SJCRH30 (cell line): ENCODE measurements around the gene INPP5B. TPM values are rescaled to one million over a fixed set of nuclear protein-coding genes. Genes with fewer than 3 reads are reported as not detected.

Experiments
- DNase-seq, 2 experiments: peaks; one replicate each; pipeline ENCODE4 v3.0.0-alpha.2; 2015 to 2020
- H3K27ac ChIP-seq: fragments of 250-450 bp; sonication (Bioruptor Pico); 2 replicates; pipeline ENCODE4 v1.5.1; 2020; ENCODE audit warnings: mild to moderate bottlenecking, moderate library complexity
- H3K27me3 ChIP-seq: fragments of 250-450 bp; sonication (Bioruptor Pico); 2 replicates; pipeline ENCODE4 v1.5.1; 2020; ENCODE audit warnings: mild to moderate bottlenecking, moderate library complexity
- H3K36me3 ChIP-seq: fragments of 250-450 bp; sonication (Bioruptor Pico); 2 replicates; pipeline ENCODE4 v1.5.1; 2020; ENCODE audit warnings: mild to moderate bottlenecking, moderate library complexity
- H3K4me1 ChIP-seq: fragments of 250-450 bp; sonication (Bioruptor Pico); 2 replicates; pipeline ENCODE4 v1.5.1; 2020; ENCODE audit warnings: mild to moderate bottlenecking, moderate library complexity
- H3K4me3 ChIP-seq: fragments of 250-450 bp; sonication (Bioruptor Pico); 2 replicates; pipeline ENCODE4 v1.5.1; 2020; ENCODE audit warnings: mild to moderate bottlenecking, moderate library complexity
- H3K9me3 ChIP-seq: fragments of 250-450 bp; sonication (Bioruptor Pico); replicated peaks from 2 replicates; pipeline ENCODE4 v1.5.1; 2020; ENCODE audit warnings: mild to moderate bottlenecking, moderate library complexity
- total RNA-seq: library from RNA; depleted of rRNA; stranded (reverse); fragments of >200 nt; shearing (Covaris generic); gene quantifications from 2 replicates; pipeline ENCODE4 v1.2.3, GENCODE V29; 2014

Gene INPP5B
- total RNA-seq, 1 experiment from 2014 or later, result 21.1 TPM

DNA sequence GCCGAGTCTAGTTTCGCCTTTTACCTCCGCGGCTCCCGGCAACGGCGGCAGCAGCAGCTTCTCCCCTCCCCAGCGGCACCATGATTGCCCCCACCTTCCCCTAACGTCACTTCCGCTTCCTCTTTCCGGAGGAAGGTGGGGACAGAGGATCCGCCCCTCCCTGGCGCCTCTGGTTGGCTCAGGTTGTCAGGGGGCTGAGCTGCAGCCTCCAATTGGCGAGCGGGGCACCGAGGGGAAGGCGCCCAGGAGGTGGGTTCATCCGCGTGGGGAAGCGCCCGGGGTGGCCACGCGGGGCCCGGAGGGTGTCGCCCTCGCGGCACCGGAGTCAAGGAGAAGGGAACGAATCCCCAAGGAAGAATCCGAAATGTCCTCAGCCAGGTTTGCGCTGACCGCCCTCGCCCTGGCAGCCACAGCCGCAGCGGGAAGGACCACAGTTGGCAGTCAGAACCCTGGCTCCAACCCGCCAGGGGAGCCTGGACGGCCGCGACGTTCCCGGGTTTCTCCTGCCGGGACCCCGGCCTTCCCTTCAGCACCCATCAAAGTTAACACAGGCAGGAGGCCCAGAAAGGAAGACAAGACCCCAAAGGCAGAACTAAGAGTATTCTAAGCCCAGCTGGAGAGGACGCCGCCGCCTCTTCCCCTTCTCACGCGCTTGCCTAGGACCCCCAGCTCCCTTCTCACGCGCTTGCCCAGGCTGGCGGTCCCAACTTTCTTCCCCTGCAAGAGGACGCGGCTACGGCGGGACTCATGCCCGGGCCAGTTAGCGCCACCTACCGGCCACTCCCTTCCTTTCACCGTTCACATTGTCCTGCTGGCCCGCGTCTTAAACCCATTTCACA is 87.1 kb downstream of the INPP5B start, which contains the start of gene MTF1:
Gene MTF1, minus strand, starts transcription at position 86 of the 839 bp plus-strand sequence. CDS start 1,934 bp downstream, outside the sequence.
- H3K27me3 ChIP-seq, result no peaks in the 10 kb centered on the region
- no peaks in the 10 kb centered on the region for H3K9me3 ChIP-seq
- peak within 1 kb of the TSS; percentile 85 for H3K4me3 ChIP-seq
- no peaks in the 10 kb centered on the region; the same call in none of the 2 replicates for H3K4me1 ChIP-seq
- peaks cover 31% of the 10 kb centered on the region for H3K36me3 ChIP-seq
- peak; percentile 98 to 99 for DNase-seq
- peak within 1 kb of the TSS; percentile 69 for H3K27ac ChIP-seq

DNA sequence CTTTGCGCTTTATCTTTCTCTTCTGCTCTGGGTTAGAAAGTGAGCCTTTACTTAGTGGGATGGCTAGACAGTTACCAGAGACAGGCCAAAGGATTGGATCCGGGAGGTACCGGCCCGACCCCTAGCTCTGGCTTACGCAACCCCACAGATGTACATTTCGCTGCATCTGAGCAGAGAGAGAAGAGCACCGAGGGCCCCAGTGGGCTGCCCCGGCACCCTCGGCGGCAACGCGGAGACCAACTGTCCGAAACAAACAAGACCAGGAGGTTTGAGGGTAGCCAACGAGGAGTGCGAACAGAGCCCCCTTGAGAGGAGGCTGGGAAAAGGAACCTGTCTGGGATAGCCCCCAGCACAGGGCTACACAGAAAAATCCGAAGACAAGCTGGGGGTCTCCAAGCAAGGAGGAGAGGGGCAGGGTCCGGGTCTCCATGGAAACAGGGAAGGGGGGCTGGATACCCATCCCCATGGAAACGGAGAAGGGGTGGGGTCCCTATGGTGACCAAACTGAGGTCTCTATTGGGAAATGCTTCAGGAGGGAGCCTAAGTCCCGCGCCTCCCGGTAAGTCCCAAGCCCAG is 87.8 kb downstream of the INPP5B start:
- Histone ChIP-seq H3K27me3 (no peaks in the 10 kb centered on the region), H3K4me1 (no peaks in the 10 kb centered on the region; the same call in none of the 2 replicates), H3K36me3 (peaks cover 29% of the 10 kb centered on the region), H3K4me3 (peak overlapping the region; percentile 85), H3K9me3 (no peaks in the 10 kb centered on the region), H3K27ac (peak overlapping the region; percentile 69; the same call in 1 of the 2 replicates)
- no peak for DNase-seq

DNA sequence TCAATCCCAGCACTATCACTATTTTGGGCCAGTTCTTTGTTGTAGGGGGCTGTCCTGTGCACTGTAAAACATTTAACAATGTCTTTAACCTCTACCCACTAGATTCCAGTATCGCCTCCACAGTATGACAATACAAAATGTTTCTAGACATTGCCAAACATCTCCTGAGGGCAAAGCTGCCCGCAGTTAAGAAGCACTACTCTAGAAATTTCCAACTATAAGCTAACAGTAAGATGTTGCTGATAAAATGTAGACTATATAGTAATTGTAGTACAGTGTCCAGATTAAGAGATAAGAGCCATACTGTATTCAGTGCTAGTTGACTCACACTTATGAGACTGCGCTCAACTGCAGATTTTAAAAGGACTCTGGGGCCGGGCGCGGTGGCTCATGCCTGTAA is 92.4 kb downstream of the INPP5B start:
- Histone ChIP-seq H3K9me3 (no peaks in the 10 kb centered on the region), H3K27ac (no peak overlapping the region), H3K4me1 (no peaks in the 10 kb centered on the region; the same call in 1 of the 2 replicates), H3K36me3 (peaks cover 17% of the 10 kb centered on the region), H3K4me3 (no peak overlapping the region), H3K27me3 (no peaks in the 10 kb centered on the region)
- no peak for DNase-seq

DNA sequence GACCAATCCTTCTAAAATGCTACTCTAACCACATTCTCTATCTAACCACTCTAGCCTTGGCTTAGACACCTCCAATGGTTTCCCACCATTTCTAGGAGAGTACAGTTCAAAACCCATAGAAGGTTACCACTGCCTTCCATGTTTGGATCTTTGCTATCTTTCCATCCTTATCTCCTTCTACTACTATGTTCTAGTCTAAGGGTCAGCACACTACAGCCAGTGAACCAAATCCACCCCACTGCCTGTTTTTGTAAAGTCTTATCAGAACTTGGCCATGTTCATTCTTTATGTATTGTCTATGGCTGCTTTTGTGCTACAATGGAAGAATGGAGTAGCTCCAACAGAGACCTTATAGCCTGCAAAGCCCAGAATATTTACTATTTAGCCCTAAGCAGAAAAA is 93.7 kb downstream of the INPP5B start:
- Histone ChIP-seq H3K27ac (no peak overlapping the region), H3K36me3 (peaks cover 17% of the 10 kb centered on the region), H3K4me1 (no peaks in the 10 kb centered on the region), H3K27me3 (no peaks in the 10 kb centered on the region), H3K4me3 (no peak overlapping the region), H3K9me3 (no peaks in the 10 kb centered on the region)
- DNase-seq, result no peak

DNA sequence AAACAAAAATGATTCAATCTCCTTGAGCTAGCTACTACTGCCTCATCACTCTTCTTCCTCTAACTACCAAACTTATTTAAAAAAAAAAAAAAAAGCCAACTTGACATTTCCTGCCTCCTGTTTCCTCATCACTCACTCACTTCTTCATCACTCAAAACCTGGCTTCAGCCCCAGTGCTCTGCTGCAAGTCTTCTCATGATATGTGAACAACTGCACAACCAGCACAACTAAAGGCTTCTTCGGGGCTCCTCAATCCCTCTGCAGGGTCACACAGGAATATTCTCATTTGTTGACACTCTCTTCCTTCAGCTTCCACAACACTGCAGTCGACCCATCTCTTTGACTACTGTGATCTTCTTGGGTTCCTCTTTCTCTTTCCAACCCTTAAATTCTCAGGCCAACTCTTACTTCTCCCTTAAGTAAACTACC is 95.1 kb downstream of the INPP5B start:
- no peak overlapping the region for H3K27ac ChIP-seq
- H3K4me3 ChIP-seq, result no peak overlapping the region
- H3K27me3 ChIP-seq, result no peaks in the 10 kb centered on the region
- H3K9me3 ChIP-seq, result no peaks in the 10 kb centered on the region
- H3K36me3 ChIP-seq, result peaks cover 15% of the 10 kb centered on the region
- H3K4me1 ChIP-seq, result no peaks in the 10 kb centered on the region
- DNase-seq, result no peak

DNA sequence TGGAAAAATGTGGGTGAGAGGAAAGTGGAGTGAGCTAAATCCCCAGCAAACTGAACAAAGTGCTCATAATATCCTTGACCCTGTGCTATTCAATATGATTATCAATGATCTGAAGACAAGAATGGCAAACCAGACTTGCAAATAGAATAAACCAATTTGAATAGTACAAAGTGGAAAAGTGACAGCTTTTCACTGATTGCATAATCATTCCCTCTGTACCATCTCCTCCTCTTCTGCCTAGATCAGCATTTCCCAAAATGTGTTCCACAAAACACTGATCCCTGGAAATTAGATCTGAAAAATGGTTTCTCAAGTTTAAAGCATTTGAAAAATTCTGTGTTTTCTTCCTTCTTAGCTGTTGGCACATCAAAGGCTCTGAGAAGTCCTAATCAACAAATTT is 95.6 kb downstream of the INPP5B start:
- DNase-seq, result no peak
- no peaks in the 10 kb centered on the region for H3K4me1 ChIP-seq
- H3K27ac ChIP-seq, result no peak overlapping the region
- H3K4me3 ChIP-seq, result no peak overlapping the region
- no peaks in the 10 kb centered on the region for H3K9me3 ChIP-seq
- peaks cover 12% of the 10 kb centered on the region for H3K36me3 ChIP-seq
- H3K27me3 ChIP-seq, result no peaks in the 10 kb centered on the region

DNA sequence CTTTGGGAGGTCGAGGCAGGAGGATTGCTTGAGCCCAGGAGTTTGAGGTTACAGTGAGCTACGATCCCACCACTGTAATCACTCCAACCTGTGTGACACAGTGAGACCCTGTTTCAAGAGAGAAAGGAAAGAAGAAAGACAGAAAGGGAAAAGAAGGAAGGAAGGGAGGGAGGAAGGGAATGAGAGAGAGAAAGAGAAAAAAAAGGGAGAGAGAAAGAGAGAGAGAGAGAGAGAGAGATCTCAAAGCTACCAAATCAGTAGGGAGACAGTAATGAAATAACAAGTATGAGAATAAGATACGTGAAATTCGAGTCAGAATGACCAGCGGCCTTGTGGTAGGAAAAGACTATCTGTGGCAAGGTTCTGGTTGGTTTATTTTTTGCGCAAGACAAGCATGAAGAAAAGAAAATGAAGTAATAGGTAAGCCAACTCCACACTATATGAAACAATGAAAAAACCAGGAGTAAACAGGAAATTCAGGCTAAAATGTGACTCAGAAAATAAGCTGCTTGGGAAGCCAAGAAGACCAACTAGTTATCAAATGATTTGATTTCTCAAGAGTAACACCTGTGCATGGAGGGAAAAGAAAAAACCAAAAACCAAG is 96.4 kb downstream of the INPP5B start:
- H3K27me3 ChIP-seq, result no peaks in the 10 kb centered on the region
- no peak overlapping the region for H3K4me3 ChIP-seq
- H3K9me3 ChIP-seq, result no peaks in the 10 kb centered on the region
- no peak for DNase-seq
- H3K27ac ChIP-seq, result no peak overlapping the region
- no peaks in the 10 kb centered on the region for H3K4me1 ChIP-seq
- H3K36me3 ChIP-seq, result peaks cover 14% of the 10 kb centered on the region

DNA sequence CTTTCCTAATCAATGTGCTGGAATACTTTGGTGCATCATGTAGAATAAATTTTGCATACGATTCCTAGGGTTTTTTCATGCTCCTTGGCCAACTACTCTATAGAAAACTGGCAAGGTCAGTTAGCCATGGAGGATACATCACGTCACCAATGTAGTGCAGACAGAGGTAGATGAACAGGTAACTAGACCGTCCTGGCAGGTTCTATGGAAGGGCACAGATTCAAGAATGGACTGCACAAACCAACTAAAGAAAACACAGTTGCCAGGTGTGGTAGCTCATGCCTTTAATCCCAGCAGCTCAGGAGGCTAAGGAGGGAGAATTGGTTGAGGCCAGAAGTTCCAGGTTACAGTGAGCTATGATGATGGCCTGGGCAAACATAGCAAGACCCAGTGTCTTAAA is 97.4 kb downstream of the INPP5B start:
- DNase-seq, result no peak
- Histone ChIP-seq H3K27ac (no peak overlapping the region), H3K4me3 (no peak overlapping the region), H3K27me3 (no peaks in the 10 kb centered on the region), H3K4me1 (no peaks in the 10 kb centered on the region), H3K36me3 (peaks cover 11% of the 10 kb centered on the region), H3K9me3 (no peaks in the 10 kb centered on the region)

DNA sequence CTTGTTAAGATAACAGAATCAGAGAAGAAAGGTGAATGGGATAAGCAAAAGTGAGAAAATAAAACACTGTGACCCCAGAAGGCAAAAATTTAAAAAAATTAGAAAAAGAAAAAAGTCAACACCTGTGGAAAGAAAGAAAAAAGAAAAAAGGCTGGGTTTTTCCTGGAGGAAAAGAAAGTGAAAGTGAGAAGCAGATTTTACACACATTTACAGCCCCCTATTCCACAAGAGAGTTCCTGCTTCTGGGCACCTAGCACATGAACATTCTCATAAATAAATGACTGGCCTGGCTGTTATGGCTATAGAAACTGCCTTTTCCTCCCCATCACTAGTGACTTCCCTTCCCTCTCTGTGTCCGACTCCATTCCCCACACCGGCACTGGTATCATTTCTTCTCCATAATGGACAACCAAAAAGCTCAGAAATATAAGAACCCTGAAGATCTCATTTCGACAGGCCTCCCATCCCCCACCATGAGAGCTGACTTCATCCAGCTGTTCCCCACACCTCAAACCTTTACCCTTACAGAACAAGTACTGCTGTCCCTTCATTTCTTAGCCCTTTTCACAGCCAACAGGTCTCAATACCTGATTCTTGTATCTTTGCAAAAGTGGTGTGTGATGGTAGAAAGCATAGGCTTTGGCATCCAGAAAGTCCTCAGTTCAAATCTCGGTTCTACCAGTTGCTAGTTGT is 100.1 kb downstream of the INPP5B start:
- H3K4me3 ChIP-seq, result no peak overlapping the region
- no peaks in the 10 kb centered on the region for H3K27me3 ChIP-seq
- H3K27ac ChIP-seq, result no peak overlapping the region
- peaks cover 8% of the 10 kb centered on the region; the same call in 1 of the 2 replicates for H3K36me3 ChIP-seq
- DNase-seq, result no peak
- H3K9me3 ChIP-seq, result no peaks in the 10 kb centered on the region
- H3K4me1 ChIP-seq, result no peaks in the 10 kb centered on the region

DNA sequence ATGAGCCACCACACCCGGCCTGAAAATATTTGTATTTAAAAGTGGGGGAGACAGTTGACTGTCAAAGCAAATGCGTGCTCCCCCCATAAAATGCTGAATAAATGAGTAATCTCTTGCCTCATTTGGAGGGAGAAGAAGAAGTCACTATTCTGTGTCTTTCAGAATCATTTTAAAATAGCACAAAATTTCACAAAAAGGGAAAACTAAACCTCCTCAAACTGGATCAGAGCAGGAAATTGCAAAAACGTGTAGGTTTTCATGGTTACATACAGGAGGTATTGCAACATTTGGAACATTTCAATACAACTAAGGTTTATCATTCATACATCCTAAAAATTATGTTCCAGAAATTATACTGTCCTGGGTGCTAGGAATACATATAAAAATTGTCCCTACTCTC is 101.1 kb downstream of the INPP5B start:
- Histone ChIP-seq H3K9me3 (no peaks in the 10 kb centered on the region), H3K27ac (no peak overlapping the region), H3K27me3 (no peaks in the 10 kb centered on the region), H3K36me3 (peaks cover 8% of the 10 kb centered on the region; the same call in 1 of the 2 replicates), H3K4me1 (no peaks in the 10 kb centered on the region), H3K4me3 (no peak overlapping the region)
- DNase-seq, result no peak

DNA sequence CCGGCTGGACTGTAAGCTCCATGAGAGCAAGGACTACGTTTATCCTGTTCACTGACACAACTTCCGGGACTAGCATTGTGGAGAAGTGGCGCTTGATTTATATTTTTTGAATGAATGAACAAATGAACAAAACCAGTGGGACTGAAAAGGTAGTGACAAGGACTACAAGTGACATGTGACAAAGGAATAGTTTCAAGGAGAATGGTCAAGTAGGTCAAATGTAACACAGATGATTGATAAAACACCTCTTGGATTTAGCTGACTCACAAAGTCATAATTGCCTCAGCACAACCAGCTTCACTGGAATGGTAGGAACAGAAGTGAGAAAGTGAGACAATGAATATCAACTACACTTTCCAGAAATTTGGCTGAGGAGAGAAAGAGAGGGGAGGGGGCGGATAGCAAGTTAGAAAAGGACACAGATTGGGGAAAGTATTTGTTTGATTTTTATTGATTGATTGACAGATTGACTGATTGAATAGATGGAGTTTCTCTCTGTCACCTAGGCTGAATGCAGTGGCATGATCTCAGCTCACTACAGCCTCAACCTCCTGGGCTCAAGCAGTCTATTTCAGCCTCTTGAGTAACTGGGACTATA is 101.7 kb downstream of the INPP5B start:
- H3K4me1 ChIP-seq, result no peaks in the 10 kb centered on the region
- no peaks in the 10 kb centered on the region for H3K9me3 ChIP-seq
- no peaks in the 10 kb centered on the region for H3K27me3 ChIP-seq
- H3K36me3 ChIP-seq, result peaks cover 8% of the 10 kb centered on the region; the same call in 1 of the 2 replicates
- no peak overlapping the region for H3K27ac ChIP-seq
- no peak for DNase-seq
- H3K4me3 ChIP-seq, result no peak overlapping the region

DNA sequence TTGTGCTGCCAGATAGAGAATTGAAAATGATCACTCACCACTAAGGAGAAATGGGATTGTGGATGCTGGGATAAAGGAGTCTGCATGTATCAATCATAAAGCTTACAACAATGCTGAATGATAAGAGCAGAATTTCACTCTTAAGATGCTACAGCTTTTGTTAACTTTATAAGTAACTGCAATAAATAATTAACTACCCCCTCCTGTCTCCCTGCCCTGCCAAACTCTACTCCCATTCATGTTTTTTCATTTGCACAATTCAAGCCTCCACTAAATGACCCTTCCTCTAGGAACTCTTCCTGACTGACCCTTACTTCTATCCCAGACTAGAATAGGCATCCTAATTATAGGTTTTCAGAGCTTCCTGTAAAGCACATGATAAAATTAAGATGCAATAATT is 102.3 kb downstream of the INPP5B start:
- no peak for DNase-seq
- H3K27me3 ChIP-seq, result no peaks in the 10 kb centered on the region
- no peak overlapping the region for H3K4me3 ChIP-seq
- no peak overlapping the region for H3K27ac ChIP-seq
- no peaks in the 10 kb centered on the region for H3K9me3 ChIP-seq
- H3K4me1 ChIP-seq, result no peaks in the 10 kb centered on the region
- H3K36me3 ChIP-seq, result peaks cover 8% of the 10 kb centered on the region; the same call in 1 of the 2 replicates

DNA sequence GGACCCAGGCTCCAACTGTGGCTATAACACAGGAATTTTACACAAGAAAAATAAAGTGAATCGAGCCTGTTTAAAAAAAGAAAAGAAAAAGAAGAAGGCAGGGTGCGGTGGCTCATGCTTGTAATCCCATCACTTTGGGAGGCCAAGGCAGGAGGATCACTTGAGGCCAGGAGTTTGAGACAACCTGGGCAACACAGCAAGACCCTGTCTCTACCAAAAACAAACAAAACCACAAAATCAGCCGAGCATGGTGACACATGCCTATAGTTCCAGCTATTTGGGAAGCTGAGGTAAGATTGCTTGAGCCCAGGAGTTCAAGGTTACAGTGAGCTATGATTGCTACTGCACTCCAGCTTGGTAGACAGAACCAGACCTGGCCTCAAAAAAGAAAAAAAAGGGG is 105.2 kb downstream of the INPP5B start:
- Histone ChIP-seq H3K36me3 (peaks cover 21% of the 10 kb centered on the region), H3K27me3 (no peaks in the 10 kb centered on the region)
- DNase-seq, result no peak

DNA sequence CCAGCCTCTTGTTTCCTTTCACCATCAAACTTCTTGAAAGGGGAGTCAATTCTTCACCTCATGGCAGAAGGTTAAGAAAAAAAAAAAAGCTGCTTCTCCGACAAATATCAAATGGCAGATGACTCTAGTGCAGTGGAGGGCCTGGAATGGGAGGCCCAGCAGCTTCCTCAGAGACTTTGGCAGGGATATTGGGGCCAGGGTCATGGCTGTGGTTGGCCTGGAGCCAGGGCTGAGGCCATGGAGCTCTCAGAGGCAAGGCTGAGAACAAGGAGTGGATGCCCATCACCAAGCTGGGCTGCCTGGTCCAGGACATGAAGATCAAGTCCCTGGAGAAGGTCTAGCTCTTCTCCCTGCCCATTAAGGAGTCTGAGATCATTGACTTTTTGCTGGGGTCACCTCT is 106.1 kb downstream of the INPP5B start:
- Histone ChIP-seq H3K36me3 (peaks cover 19% of the 10 kb centered on the region), H3K9me3 (no peaks in the 10 kb centered on the region), H3K4me1 (no peaks in the 10 kb centered on the region), H3K27ac (no peak overlapping the region), H3K4me3 (no peak overlapping the region), H3K27me3 (no peaks in the 10 kb centered on the region)
- DNase-seq, result no peak

More for the DNA sequence above, 105.2 kb downstream of the INPP5B start:
- Histone ChIP-seq H3K9me3 (no peaks in the 10 kb centered on the region), H3K4me1 (no peaks in the 10 kb centered on the region), H3K27ac (no peak overlapping the region), H3K4me3 (no peak overlapping the region)
